Spleen (tissue), 11 donors: ENCODE data around the gene MYOZ2. TPM values are rescaled to one million over a fixed set of nuclear protein-coding genes. Genes with fewer than 3 reads are reported as not detected.

ENCODE experiments used
- DNase-seq: peaks from one replicate; pipeline ENCODE4 v3.0.0-alpha.2; 2020
- H3K27ac ChIP-seq, 8 donors: fragments of 200-600 bp; sonication (generic) in 7 of 8; 1 replicate in 4 of 8; 2 replicates in 4 of 8; pipeline versions ENCODE4 v1.5.0 to v1.8.0; 2016 to 2021; ENCODE audit warnings: inconsistent platforms in 4 of 8, mild to moderate bottlenecking in 4 of 8, moderate library complexity in 1 of 8
- H3K27me3 ChIP-seq, 7 donors: fragments of 200-600 bp; sonication (generic) in 6 of 7; replicated peaks in 1 of 7; 1 replicate in 4 of 7; 2 replicates in 3 of 7; pipeline versions ENCODE4 v1.5.0 to v1.8.0; 2016 to 2021; ENCODE audit warnings: inconsistent platforms in 3 of 7, mild to moderate bottlenecking in 1 of 7
- H3K36me3 ChIP-seq, 6 donors: fragments of 200-600 bp; sonication (generic) in 5 of 6; 1 replicate in 4 of 6; 2 replicates in 2 of 6; pipeline versions ENCODE4 v1.5.0 to v1.8.0; 2016 to 2021; ENCODE audit warnings: inconsistent platforms in 2 of 6
- H3K4me1 ChIP-seq, 6 donors: fragments of 200-600 bp; sonication (generic) in 5 of 6; 1 replicate in 3 of 6; 2 replicates in 3 of 6; pipeline versions ENCODE4 v1.5.0 to v1.8.0; 2016 to 2021; ENCODE audit warnings: inconsistent platforms in 3 of 6
- H3K4me3 ChIP-seq, 8 donors: fragments of 200-600 bp; sonication (generic) in 7 of 8; 1 replicate in 4 of 8; 2 replicates in 4 of 8; pipeline versions ENCODE4 v1.5.0 to v1.8.0; 2016 to 2021; ENCODE audit warnings: inconsistent platforms in 4 of 8, mild to moderate bottlenecking in 4 of 8, moderate library complexity in 2 of 8
- H3K9me3 ChIP-seq, 8 donors: fragments of 200-600 bp; sonication (generic) in 7 of 8; 1 replicate in 4 of 8; 2 replicates in 4 of 8; pipeline versions ENCODE4 v1.5.0 to v1.8.0; 2016 to 2021; ENCODE audit warnings: inconsistent platforms in 4 of 8
- CTCF ChIP-seq, 11 experiments: fragments of 200-600 bp in 7 of 11; fragments of 450-650 bp in 4 of 11; sonication (generic) in 4 of 11; IDR thresholded peaks in 8 of 11; conservative IDR thresholded peaks in 3 of 11; 1 replicate in 7 of 11; 2 replicates in 4 of 11; pipeline versions ENCODE4 v1.4.0 to v1.8.0; 2016 to 2021; ENCODE audit warnings: antibody characterized with exemption in 11 of 11, inconsistent platforms in 4 of 11, mild to moderate bottlenecking in 1 of 11
- POLR2A ChIP-seq, 3 donors: fragments of 450-650 bp; IDR thresholded peaks; one replicate each; pipeline ENCODE4 v1.5.1; 2017; ENCODE audit warnings: antibody characterized with exemption in 3 of 3, mild to moderate bottlenecking in 1 of 3
- POLR2AphosphoS5 ChIP-seq, 3 donors: sonication (generic); formaldehyde crosslinking; IDR thresholded peaks; one replicate each; pipeline ENCODE4 v1.5.1; 2017; ENCODE audit warnings: antibody characterized with exemption in 3 of 3
- WGBS, 5 donors: extraction: QIAGEN DNeasy Blood & Tissue Kit in 3 of 5; methylation state at CpG; one replicate each; pipeline versions ENCODE4 v1.1.5 to v1.1.7; 2013 to 2018; 5-methylcytosine and 5-hydroxymethylcytosine counted together
- intact Hi-C: fragments of 100-400 bp; cut with DNase I; formaldehyde crosslinking; loops from one replicate; pipeline ENCODE4 v1.15.0; 2023; ENCODE audit warnings: low total_unique reads
- polyA plus RNA-seq, 3 donors: library from polyadenylated mRNA; stranded (reverse); fragments of 200-250 nt; gene quantifications; one replicate each; pipeline ENCODE4 v1.2.1, GENCODE V29; 2013
- total RNA-seq, 7 donors: library from RNA; depleted of rRNA in 3 of 7; stranded (reverse); fragments of >200 nt in 3 of 7; fragmentation: NEBNext Ultra II Directional in 4 of 7; extraction: Animal tissue kit (Norgen Biotek cat#: 25700) in 4 of 7; gene quantifications; one replicate each; pipeline versions ENCODE4 v1.1.0 to v1.2.1, GENCODE V29; 2016 to 2021
- donor health status: healthy with polysubstance abuse.
- donor health status: DM: no; HTN: no; CAD: no; lungs with moderate emphysema.
- donor health status: DM: no; HTN: no; CAD: no.
- donor health status: Bipolar disorder and iron deficiency.
- donor health status: healthy.
- donor health status: DM: no; HTN: no; CAD: no.
- donor health status: DM: yes; HTN: yes; CAD: no.

MYOZ2 gene
- total and polyA plus RNA-seq, 10 donors, result 0.26 to 0.54 (median 0.41) TPM; not detected in 1

GRCh38 chr4:119228406-119228805, 92.8 kb downstream of the MYOZ2 start:
- H3K4me1 ChIP-seq, result peaks cover 1 to 7% (median 6%) of the 10 kb centered on the region in 6 donors
- 96 to 99% (median 98%) methylated on average over 3 of the region's 3 CpGs for WGBS, 5 donors
- no peak for DNase-seq
- no peaks in the 10 kb centered on the region for H3K27me3 ChIP-seq
- H3K36me3 ChIP-seq, result peaks cover 0 to 11% (median 0%) of the 10 kb centered on the region in 6 donors
- peaks cover 0 to 5% (median 0%) of the 10 kb centered on the region in 8 donors for H3K9me3 ChIP-seq
- intact Hi-C loops, result no loop called here
- no peak overlapping the region for H3K27ac ChIP-seq
- no peak for TF ChIP-seq POLR2A (IDR thresholded peaks at IDR 0.05)
- TF ChIP-seq POLR2AphosphoS5 (IDR thresholded peaks at IDR 0.05), result no peak
- TF ChIP-seq CTCF (IDR thresholded peaks at IDR 0.05 in 8 of 11, conservative IDR thresholded peaks at IDR 0.05 in 3 of 11), result no peak
- no peak overlapping the region for H3K4me3 ChIP-seq

GRCh38 chr4:119229908-119230687, 94.5 kb downstream of the MYOZ2 start:
- intact Hi-C loops, result no loop called here
- H3K9me3 ChIP-seq, result peaks cover 0 to 3% (median 0%) of the 10 kb centered on the region in 8 donors
- H3K27me3 ChIP-seq, result no peaks in the 10 kb centered on the region
- no peak for DNase-seq
- 88 to 94% (median 90%) methylated on average over 4 of the region's 4 CpGs for WGBS, 5 donors
- H3K4me1 ChIP-seq, result peaks cover 6 to 14% (median 12%) of the 10 kb centered on the region in 6 donors
- TF ChIP-seq POLR2AphosphoS5 (IDR thresholded peaks at IDR 0.05), result no peak
- TF ChIP-seq POLR2A (IDR thresholded peaks at IDR 0.05), result no peak
- TF ChIP-seq CTCF (IDR thresholded peaks at IDR 0.05 in 8 of 11, conservative IDR thresholded peaks at IDR 0.05 in 3 of 11), result no peak
- H3K36me3 ChIP-seq, result peaks cover 0 to 11% (median 0%) of the 10 kb centered on the region in 6 donors
- H3K27ac ChIP-seq, result no peak overlapping the region
- no peak overlapping the region for H3K4me3 ChIP-seq

- intact Hi-C loops, result no loop called here
- peaks cover 0 to 25% (median 0%) of the 10 kb centered on the region in 6 donors for H3K36me3 ChIP-seq
- WGBS, 5 donors, result 80 to 88% (median 86%) methylated on average over 3 of the region's 3 CpGs
- no peaks in the 10 kb centered on the region for H3K9me3 ChIP-seq
- H3K4me3 ChIP-seq, result no peak overlapping the region
- no peaks in the 10 kb centered on the region for H3K27me3 ChIP-seq
- H3K4me1 ChIP-seq, result peaks cover 6 to 14% (median 12%) of the 10 kb centered on the region in 6 donors
- no peak for DNase-seq
- no peak overlapping the region for H3K27ac ChIP-seq
- no peak for TF ChIP-seq POLR2A (IDR thresholded peaks at IDR 0.05)
These were observed 95.9 kb downstream of the MYOZ2 start for GRCh38 chr4:119231491-119231890.

- intact Hi-C loops, result no loop called here
- WGBS, 5 donors, result 93 to 96% (median 94%) methylated on average over 1 of the region's 1 CpG
- H3K4me1 ChIP-seq, result peaks cover 6 to 14% (median 12%) of the 10 kb centered on the region in 6 donors
- no peak for DNase-seq
- no peak overlapping the region for H3K27ac ChIP-seq
- no peak for TF ChIP-seq CTCF (IDR thresholded peaks at IDR 0.05 in 8 of 11, conservative IDR thresholded peaks at IDR 0.05 in 3 of 11)
- no peak for TF ChIP-seq POLR2A (IDR thresholded peaks at IDR 0.05)
- TF ChIP-seq POLR2AphosphoS5 (IDR thresholded peaks at IDR 0.05), result no peak
- H3K4me3 ChIP-seq, result no peak overlapping the region
- H3K27me3 ChIP-seq, result no peaks in the 10 kb centered on the region
- no peaks in the 10 kb centered on the region for H3K9me3 ChIP-seq
- H3K36me3 ChIP-seq, result peaks cover 0 to 26% (median 0%) of the 10 kb centered on the region in 6 donors
These were observed 96.7 kb downstream of the MYOZ2 start for GRCh38 chr4:119232286-119232685.
